HG03025 (cell line): ENCODE measurements around the gene RCHY1.
"Not testable (repeated sequence)": the region's sequence is repeated elsewhere in the genome, so short reads cannot be mapped to it uniquely, and the experiment has no call there.

ENCODE experiments used
- ATAC-seq: cut with Tn5 transposase; IDR thresholded peaks from one replicate; pipeline ENCODE4 v1.9.1; 2021; ENCODE audit warnings: mild to moderate bottlenecking, moderate library complexity; ENCODE audit not compliant: unreplicated experiment, low FRiP score

RCHY1 gene

GRCh38 chr4:75514131-75514948, at the start of gene RCHY1, which contains the start of gene THAP6:
RCHY1 (minus strand) TSS chr4:75514403; CDS start chr4:75514286, 117 bp downstream.
THAP6 (plus strand) TSS chr4:75514473; CDS start chr4:75515453, 980 bp downstream.
- ATAC-seq: peak; percentile 94

DNA sequence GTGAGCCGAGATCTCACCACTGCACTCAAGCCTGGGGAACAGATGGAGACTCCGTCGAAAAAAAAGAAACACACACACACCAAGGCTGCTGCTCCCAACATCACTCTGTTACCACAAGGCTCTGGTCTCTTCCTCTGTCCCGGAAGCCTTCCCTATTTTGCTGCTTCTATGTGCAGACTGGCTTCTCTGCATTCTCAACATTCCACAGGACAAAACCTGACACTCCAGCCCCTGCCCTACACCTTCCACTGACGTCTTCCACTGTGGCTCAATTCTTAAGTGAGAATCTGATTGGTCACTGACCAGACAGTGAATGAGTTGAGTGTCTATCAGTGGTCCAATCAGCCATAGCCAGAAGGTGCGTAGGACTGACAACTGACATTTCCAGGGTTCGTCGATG, 47.6 kb upstream of the RCHY1 start:
- ATAC-seq: no peak

DNA sequence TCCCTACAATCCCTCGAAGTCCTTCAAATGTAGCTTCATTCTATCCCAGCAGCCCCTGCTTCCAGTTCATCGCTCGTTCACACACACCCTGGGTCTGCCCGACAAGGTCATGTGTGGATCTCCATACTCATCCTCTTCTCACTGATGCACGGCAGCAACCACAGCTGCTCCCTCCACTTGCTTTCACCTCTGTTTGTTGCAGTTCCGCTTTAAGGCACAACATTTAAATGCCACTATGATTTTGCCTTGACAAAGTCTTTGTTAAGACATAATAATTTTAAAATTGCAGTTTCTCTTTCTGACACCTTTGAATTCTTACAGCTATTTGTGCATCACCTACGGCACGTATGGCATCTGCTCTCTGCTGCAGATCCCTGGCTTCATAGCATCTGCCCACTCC, 43.5 kb upstream of the RCHY1 start:
- no peak for ATAC-seq

DNA sequence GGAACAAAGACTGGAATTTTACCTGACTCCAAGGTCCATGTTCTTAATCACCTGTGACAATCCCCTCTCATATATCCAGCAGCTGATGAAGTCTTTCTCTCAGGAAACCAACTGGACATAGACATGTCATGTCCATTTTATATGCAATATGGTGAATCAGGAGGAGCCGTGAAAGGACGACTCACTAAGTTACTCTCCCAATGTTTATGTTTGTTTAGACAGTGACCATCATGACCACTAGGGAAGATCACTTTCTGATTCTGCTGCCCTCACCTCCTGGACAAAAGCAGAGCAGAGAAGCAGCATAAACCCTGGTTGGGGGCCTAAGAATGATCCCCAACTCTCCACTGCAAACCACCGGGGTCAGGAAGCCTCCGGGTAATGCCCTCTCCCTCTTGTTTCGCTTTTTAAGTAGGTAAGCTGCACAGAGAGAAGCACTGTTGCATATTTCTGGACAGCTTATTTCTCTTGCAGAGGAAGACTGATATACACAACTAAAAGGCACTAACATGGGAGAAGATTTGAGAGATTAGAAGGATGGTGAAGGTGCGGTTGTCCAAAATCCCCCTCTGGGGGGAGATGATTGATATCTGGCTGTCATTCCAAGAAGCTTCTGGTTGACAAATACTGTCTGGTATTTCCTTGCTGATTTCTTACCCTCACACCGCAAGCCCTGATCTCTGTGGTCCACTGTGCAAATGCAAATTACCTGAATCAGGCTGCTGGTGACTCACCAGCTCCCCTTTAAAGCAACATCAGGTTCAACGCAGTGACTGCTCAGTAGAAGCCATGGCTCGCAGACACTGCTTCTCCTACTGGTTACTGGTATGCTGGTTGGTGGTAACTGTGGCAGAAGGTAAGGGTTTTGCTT, 41.3 kb upstream of the RCHY1 start, which contains the start of gene ODAPH:
ODAPH (plus strand) TSS at position 773 of the 871 bp plus-strand sequence; CDS start at position 790, 17 bp downstream.
- ATAC-seq: peak; percentile 97

DNA sequence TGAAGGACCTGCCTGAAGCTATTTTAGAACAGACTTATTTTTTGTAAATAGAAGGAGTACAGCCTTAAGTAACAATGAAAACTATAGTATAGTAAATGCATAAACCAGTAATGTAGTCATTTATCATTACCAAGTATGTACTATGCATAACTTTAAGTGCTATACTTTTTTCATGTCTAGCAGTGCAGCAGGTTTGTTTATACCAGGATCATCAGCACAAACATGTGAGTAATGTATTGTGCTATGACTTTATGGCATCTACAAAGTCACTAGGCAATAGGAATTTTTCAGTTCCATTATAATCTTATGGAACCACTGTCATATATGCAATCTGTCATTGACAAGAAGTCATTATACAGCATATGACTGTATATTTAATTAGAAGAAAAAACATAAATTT, 38.2 kb upstream of the RCHY1 start:
- no peak for ATAC-seq

GRCh38 chr4:75549019-75549418, 34.8 kb upstream of the RCHY1 start:
- ATAC-seq: no peak

GRCh38 chr4:75547647-75548387, 33.6 kb upstream of the RCHY1 start:
- no peak for ATAC-seq

DNA sequence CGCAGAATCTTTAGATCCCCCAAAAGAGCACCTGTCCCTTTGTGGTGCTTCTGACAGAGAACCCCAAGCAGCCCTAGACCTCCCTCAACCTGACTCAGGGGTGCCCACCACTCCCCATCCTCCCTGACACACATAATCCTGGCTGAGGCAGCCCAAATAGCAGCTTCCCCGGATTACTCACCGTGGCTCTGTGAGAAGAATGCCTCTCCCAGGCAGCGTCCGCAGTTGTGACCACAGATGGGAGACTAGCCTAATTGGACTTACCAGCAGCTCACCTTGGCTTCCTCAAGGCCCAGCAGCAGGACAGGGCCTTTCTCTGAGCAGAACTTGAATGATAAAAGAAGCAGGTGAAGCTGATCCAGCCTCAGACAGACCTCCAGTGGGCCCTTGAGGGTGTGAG, 31.3 kb upstream of the RCHY1 start:
- no peak for ATAC-seq

DNA sequence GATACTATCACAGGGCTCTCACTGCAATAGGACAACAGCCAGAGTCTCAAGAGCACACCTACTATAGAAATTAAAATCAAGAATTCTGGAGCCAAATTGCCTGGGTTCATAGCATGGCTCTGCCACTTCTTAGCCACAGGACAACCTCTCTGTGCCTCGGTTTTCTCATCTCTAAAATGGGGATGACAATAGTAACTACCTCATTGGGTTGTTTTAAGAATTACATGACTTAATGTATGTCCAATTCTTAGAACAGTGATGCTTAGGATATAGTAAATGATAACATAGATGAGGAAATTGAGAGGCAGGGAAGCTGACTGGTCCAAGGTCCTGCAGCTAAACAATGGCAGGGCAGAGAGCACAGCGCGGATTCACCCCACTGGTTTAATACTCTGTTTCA, 30.7 kb upstream of the RCHY1 start:
- no peak for ATAC-seq

- not testable (repeated sequence) for ATAC-seq
These were observed 30.0 kb upstream of the RCHY1 start for GRCh38 chr4:75544220-75544619.

DNA sequence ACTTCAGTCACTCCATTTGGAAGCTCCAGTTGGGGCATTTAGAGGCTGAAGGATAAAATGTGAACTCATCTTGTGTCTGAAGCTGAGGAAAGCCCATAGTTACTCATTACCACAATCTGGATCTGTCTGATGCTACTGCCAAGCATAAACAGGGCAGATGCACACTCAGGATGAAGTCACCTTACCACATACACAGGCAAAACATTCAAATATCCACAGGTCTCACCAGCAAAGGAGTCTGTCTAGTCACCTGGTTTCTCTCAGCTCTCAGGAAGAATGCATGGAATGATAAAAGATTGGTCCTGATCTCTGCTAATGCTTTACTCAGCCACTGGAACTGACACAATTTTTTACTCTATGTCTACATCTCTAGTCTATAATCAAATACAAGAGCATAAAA, 28.6 kb upstream of the RCHY1 start:
- no peak for ATAC-seq

DNA sequence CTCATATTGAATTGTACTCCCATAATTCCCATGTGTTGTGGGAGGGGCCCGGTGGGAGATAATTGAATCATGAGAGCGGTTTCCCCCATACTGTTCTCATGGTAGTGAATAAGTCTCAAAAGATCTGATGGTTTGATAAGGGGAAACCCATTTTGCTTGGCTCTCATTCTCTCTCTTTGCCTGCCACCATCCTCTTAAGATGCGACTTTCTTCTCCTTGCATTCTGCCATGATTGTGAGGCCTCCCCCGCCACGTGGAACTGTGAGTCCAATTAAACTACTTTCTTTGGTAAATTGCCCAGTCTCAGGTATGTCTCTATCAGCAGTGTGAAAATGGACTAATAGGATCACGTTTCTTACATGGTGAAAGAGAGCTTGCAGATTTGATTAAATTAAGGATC, 23.1 kb upstream of the RCHY1 start:
- ATAC-seq: not testable (repeated sequence)

- ATAC-seq: not testable (repeated sequence)
These were observed 19.7 kb upstream of the RCHY1 start for GRCh38 chr4:75533926-75534325.

- not testable (repeated sequence) for ATAC-seq
These were observed 19.2 kb upstream of the RCHY1 start for GRCh38 chr4:75533339-75533887.

DNA sequence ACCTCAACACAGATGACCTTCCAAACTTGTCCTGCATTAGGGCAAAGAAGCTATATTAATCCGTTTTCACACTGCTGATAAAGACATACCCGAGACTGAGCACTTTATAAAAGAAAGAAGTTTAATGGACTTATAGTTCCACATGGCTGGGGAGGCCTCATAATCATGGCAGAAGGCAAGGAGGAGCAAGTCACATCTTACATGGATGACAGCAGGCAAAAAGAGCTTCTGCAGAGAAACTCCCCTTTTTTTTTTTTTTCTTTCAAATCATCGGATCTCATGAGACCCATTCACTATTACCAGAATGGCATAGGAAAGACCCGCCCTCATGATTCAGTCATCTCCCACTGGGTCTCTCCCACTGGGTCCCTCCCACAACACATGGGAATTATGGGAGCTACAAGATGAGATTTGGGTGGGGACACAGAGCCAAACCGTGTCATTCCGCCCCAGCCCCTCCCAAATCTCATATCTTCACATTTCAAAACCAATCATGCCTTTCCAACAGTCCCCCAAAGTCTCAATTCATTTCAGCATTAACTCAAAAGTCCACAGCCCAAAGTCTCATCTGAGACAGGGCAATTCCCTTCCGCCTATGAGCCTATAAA, 17.4 kb upstream of the RCHY1 start:
- ATAC-seq: not testable (repeated sequence)

DNA sequence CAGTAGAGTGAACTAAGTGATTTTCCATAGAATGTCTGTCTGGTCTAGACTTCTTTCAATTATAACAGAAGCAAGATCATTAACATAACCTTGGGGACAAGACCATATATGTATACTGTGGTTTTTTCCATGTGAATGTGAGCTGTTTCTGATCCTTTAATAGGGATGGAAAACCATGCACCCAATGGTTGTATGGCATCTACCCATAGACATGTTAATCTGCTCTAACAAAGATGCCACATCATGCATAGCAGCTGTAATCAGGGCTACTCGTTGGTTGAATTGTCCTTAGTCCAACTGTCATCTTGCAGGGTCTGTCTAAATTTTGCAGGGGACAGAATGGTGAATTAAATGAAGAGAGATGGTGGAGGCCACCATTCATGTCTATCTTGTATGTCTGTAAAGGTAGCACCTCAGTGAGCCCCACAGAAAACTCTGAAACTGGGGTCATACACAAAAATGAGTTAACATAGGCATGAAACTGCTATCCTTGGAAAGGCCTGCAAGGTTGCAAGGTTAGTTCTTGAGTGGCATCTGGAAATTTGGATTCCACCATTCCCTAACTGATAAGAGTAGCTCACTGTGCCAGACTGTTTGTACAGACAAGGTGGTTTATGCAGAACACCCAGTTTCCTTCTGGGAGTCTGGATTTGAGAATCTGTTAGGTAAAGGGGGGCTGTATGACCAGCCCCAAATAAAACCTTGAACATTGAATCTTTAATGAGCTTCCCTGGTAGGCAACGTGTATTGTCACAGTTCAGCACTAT, 16.5 kb upstream of the RCHY1 start:
- ATAC-seq: no peak

DNA sequence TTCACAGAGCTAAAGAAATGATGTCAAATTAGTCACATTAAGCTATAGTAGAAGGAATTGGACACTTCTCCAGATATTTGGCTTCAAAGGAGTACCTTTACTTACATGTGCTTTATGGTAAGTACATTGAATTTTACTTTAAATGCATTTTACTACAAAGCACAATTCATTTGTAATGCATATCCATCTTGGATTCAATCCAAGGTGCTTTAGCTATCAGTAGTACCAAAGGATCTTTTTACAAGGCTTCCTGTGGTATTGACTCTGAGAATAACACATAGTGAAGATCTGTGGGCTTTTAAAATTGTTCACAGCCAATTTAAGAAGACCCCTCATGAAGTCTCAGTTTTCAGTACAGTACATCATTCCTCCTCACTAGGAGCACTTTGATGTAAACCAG, 13.3 kb upstream of the RCHY1 start:
- ATAC-seq: no peak

GRCh38 chr4:75525910-75526309, 11.7 kb upstream of the RCHY1 start:
- no peak for ATAC-seq

DNA sequence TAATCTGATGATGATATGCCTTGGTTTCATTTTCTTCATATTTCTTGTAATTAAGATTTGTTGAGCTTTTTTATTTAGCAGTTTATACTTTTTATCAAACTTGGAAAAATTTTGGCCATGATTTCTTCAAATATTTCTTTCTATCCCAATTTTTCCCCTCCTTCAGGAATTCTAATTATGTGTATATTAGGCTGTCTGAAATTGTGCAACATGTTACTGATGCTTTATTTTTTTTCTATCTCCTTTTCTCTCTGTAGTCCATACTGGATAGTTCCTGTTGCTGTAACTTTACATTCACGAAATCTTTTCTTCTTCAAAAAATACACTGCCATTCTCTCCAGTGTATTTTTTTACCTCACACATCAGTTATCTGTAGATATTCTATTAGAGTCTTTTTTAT, 10.9 kb upstream of the RCHY1 start:
- no peak for ATAC-seq
